Adrenal gland (tissue), 12 donors: ENCODE results near the gene ZBTB32. TPM values are rescaled to one million over a fixed set of nuclear protein-coding genes. Genes with fewer than 3 reads are reported as not detected.

Experiments used
- DNase-seq, 7 donors: peaks; one replicate each; pipeline ENCODE4 v3.0.0-alpha.2; 2019 to 2020
- H3K27ac ChIP-seq, 5 donors: fragments of 200-600 bp; sonication (generic) in 4 of 5; 1 replicate in 3 of 5; 2 replicates in 2 of 5; pipeline versions ENCODE4 v1.5.1 to v1.8.0; 2016 to 2020; ENCODE audit warnings: mild to moderate bottlenecking in 1 of 5
- H3K27me3 ChIP-seq: fragments of 200-600 bp; 2 replicates; pipeline ENCODE4 v1.8.0; 2021
- H3K36me3 ChIP-seq, 2 donors: fragments of 200-600 bp; replicated peaks in 1 of 2; 1 replicate in 1 of 2; 2 replicates in 1 of 2; pipeline versions ENCODE4 v1.5.1 to v1.8.0; 2018 to 2022
- H3K4me1 ChIP-seq, 2 donors: fragments of 200-600 bp; replicated peaks in 1 of 2; 1 replicate in 1 of 2; 2 replicates in 1 of 2; pipeline versions ENCODE4 v1.5.1 to v1.8.0; 2018 to 2021
- H3K4me3 ChIP-seq, 4 donors: fragments of 200-600 bp; sonication (generic) in 3 of 4; one replicate each; pipeline ENCODE4 v1.5.1; 2016 to 2018
- H3K9me3 ChIP-seq, 3 donors: fragments of 200-600 bp; sonication (generic) in 1 of 3; replicated peaks in 1 of 3; 1 replicate in 2 of 3; 2 replicates in 1 of 3; pipeline versions ENCODE4 v1.5.1 to v1.8.0; 2016 to 2021
- CTCF ChIP-seq, 6 experiments: fragments of 450-650 bp in 4 of 6; fragments of 200-600 bp in 2 of 6; sonication (generic) in 1 of 6; IDR thresholded peaks; 1 replicate in 5 of 6; 2 replicates in 1 of 6; pipeline versions ENCODE4 v1.5.1 to v1.8.0; 2016 to 2021; ENCODE audit warnings: antibody characterized with exemption in 6 of 6, mild to moderate bottlenecking in 2 of 6, moderate library complexity in 1 of 6
- POLR2A ChIP-seq, 2 donors: fragments of 450-650 bp; IDR thresholded peaks; one replicate each; pipeline ENCODE4 v1.6.1; 2017; ENCODE audit warnings: antibody characterized with exemption in 2 of 2, mild to moderate bottlenecking in 2 of 2, moderate library complexity in 1 of 2
- WGBS, 4 donors: extraction: QIAGEN DNeasy Blood & Tissue Kit in 2 of 4; methylation state at CpG; one replicate each; pipeline versions ENCODE4 v1.1.5 to v1.1.7; 2013 to 2017; 5-methylcytosine and 5-hydroxymethylcytosine counted together
- intact Hi-C, 2 donors: fragments of 100-400 bp; cut with DNase I; formaldehyde crosslinking; loops; one replicate each; pipeline versions ENCODE4 v1.14.1 to v1.15.0; 2022 to 2023
- polyA plus RNA-seq, 3 donors: library from polyadenylated mRNA; stranded (reverse); fragments of 200-250 nt in 2 of 3; fragments of 350-450 nt in 1 of 3; fragmentation: Illumina TruSeq in 1 of 3; extraction: RNeasy Lipid Tissue Mini Kit (QIAGEN cat#74804) in 1 of 3; gene quantifications; one replicate each; pipeline ENCODE4 v1.2.3, GENCODE V29; 2013 to 2014
- total RNA-seq, 9 donors: library from RNA; depleted of rRNA in 4 of 9; stranded (reverse); fragments of >200 nt in 4 of 9; fragments of 120-200 nt in 1 of 9; fragmentation: NEBNext Ultra II Directional in 1 of 9; extraction: Animal tissue kit (Norgen Biotek cat#: 25700) in 1 of 9; gene quantifications; one replicate each; pipeline versions ENCODE4 v1.1.0 to v1.2.4, GENCODE V29; 2013 to 2023
- donor health status: healthy with polysubstance abuse.
- donor health status: Bipolar disorder and iron deficiency.
- donor health status: DM: yes; HTN: yes; CAD: no.
- donor health status: DM: no; HTN: no; CAD: no.
- donor health status: DM: no; HTN: no; CAD: no.
- donor health status: DM: yes; HTN: yes; CAD: no.

ZBTB32 gene
- total and polyA plus RNA-seq, 12 donors: 0.27 to 0.40 (median 0.38) TPM; not detected in 9

- no peak overlapping the region for H3K4me3 ChIP-seq
- H3K36me3 ChIP-seq: peaks cover 0 to 64% of the 10 kb centered on the region in 2 donors
- intact Hi-C loops: no loop called here
- WGBS, 4 donors: 88 to 91% (median 89%) methylated on average over 13 to 22 of the region's 22 CpGs
- no peak for DNase-seq
- no peaks in the 10 kb centered on the region for H3K9me3 ChIP-seq
- H3K27me3 ChIP-seq: no peaks in the 10 kb centered on the region
- peaks cover 21 to 28% of the 10 kb centered on the region in 2 donors for H3K4me1 ChIP-seq
- TF ChIP-seq CTCF (IDR thresholded peaks at IDR 0.05): peak in 1 of 6 experiments; percentile 12
- TF ChIP-seq POLR2A (IDR thresholded peaks at IDR 0.05): no peak
- no peak overlapping the region for H3K27ac ChIP-seq
These were observed 32.8 kb downstream of the ZBTB32 start for GRCh38 chr19:35736913-35737886.

GRCh38 chr19:35738021-35738886, 33.9 kb downstream of the ZBTB32 start:
- intact Hi-C loops: no loop called here
- Histone ChIP-seq H3K27ac (no peak overlapping the region), H3K9me3 (no peaks in the 10 kb centered on the region), H3K4me3 (no peak overlapping the region), H3K36me3 (peaks cover 0 to 58% of the 10 kb centered on the region in 2 donors), H3K27me3 (no peaks in the 10 kb centered on the region), H3K4me1 (peaks cover 21 to 32% of the 10 kb centered on the region in 2 donors)
- 90 to 93% (median 92%) methylated on average over 35 to 37 of the region's 37 CpGs for WGBS, 4 donors
- peak in 1 of 7 donors; percentile 11 for DNase-seq
- TF ChIP-seq CTCF (IDR thresholded peaks at IDR 0.05): no peak
- no peak for TF ChIP-seq POLR2A (IDR thresholded peaks at IDR 0.05)

- peak overlapping the region in 1 of 5 donors; percentile 86 for H3K27ac ChIP-seq
- peaks cover 17 to 28% of the 10 kb centered on the region in 2 donors for H3K4me1 ChIP-seq
- no peaks in the 10 kb centered on the region for H3K27me3 ChIP-seq
- no peaks in the 10 kb centered on the region for H3K9me3 ChIP-seq
- DNase-seq: no peak
- H3K36me3 ChIP-seq: peaks cover 0 to 51% of the 10 kb centered on the region in 2 donors
- intact Hi-C loops: no loop called here
- TF ChIP-seq POLR2A (IDR thresholded peaks at IDR 0.05): no peak
- no peak for TF ChIP-seq CTCF (IDR thresholded peaks at IDR 0.05)
- WGBS, 4 donors: 87 to 100% (median 95%) methylated on average over 1 to 2 of the region's 2 CpGs
- H3K4me3 ChIP-seq: no peak overlapping the region
These were observed 34.5 kb downstream of the ZBTB32 start for GRCh38 chr19:35738887-35739229.
